Colon (tissue), 2 donors: ENCODE measurements around the gene ARHGEF10L.

ENCODE experiments used
- FAIRE-seq: peaks from 2 replicates; lab custom pipeline; 2012; peaks lifted over from hg19 to GRCh38; lab: Jason Lieb, UNC
- donor health status: control.
- donor health status: control.

The ARHGEF10L gene

GRCh38 chr1:17635811-17636210 lies 96.3 kb downstream of the ARHGEF10L start:
- FAIRE-seq, result no peak

DNA sequence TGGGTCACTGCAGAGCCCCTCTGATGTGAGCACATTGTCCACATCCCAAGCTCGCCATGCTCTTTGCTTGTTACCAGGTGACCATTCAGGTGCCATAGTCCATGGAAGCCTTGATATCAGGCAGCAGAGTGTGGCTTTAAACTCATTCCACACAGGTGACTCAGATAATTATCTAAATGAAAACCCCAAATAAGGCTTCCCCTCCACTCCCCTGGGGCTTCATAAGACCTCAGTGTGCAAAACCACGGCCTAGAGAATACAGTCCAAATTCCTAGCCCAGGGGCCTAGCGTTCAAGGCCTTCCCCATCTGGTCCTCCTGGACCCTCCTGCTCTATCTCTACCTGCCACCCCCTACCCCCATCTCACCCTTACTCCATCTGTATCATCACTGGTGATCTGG lies 97.1 kb downstream of the ARHGEF10L start:
- no peak for FAIRE-seq

DNA sequence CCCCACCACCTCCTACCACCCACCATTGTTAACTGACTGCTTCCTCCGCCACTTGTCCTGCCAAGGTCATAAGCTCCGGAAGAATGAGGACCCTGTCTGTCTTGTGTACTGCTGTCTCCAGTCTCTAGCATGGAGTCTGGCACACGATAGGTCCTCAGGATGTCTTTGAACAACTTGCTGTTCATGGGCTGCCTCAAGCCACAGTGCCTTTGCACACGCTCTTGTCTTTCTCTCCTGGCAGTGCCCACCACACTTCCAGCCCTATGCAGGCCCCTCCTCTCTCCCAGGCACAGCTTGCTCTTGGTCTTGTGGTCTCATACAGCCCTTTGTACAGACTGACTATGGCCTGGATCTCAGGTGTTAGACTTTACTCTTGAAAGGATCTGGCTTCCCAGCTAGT lies 97.6 kb downstream of the ARHGEF10L start:
- no peak for FAIRE-seq

DNA sequence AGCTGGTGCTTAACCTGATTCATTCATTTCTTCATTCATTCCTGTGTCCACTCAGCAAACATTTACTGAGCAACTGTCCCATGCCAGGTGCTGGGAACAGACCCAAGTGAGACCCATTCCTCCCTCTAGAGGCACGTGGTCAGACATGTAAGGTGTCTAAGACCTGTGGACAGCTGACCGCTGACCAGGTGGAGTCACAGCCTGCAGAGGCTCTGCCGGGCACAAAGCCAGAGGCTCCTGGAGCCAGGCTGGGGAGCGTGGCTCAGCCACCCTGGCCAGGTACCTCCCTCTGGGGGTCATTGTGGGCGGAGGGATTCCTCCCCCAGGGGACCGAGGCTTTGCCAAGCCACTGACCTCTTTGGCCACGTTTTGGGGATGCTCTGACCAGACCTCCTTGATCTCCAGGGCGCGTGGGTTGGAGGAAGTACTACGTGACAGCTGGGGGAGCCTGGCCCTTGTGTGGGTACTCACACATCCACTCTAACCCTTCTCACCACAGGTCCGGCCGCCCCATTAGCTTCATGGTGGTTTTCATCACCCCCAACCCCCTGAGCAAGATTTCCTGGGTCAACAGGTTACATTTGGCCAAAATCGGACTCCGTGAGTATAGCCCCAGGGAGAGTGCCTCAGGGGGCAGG lies 100.3 kb downstream of the ARHGEF10L start:
- no peak for FAIRE-seq

GRCh38 chr1:17640393-17640792 lies 100.9 kb downstream of the ARHGEF10L start:
- no peak for FAIRE-seq

DNA sequence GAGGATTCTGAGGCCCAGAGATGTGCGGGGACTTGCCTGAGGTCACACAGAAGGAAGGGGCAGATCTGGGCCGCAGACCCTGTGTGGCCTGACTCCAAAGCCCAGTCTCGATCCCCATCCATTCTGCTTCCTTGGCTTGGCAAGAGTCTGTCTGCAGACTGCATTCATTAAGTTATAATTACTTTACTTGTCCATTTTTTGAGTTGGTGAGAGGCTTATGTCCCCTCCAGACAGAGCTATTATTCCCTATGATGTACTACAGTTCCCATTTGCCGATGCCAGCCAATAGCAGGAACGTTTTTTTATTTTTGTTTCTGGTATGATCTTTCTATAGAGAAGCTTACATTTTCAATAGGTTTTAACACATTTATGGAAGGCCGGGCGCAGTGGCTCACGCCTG lies 101.5 kb downstream of the ARHGEF10L start:
- no peak for FAIRE-seq

DNA sequence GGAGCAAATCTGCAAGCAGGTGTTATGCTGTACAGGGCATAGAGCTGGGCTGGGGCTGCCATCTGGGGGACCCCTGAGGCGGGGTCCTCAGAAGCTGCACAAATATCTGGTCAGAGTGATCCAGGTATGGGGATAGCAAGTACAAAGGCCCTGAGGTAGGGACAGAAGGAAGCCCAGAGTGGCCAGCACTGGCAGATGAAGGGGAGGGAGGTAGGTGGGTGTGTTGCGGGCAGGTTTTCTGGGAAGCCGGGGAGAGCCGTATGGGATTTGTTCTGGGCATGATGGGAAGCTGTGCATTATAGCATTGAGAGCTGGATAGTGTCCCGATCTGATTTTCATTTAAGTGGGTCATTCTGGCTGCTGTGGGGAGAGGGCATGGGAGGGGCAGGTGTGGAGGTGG lies 102.7 kb downstream of the ARHGEF10L start:
- no peak for FAIRE-seq

- no peak for FAIRE-seq
Observed at GRCh38 chr1:17642943-17643342, 103.4 kb downstream of the ARHGEF10L start.

DNA sequence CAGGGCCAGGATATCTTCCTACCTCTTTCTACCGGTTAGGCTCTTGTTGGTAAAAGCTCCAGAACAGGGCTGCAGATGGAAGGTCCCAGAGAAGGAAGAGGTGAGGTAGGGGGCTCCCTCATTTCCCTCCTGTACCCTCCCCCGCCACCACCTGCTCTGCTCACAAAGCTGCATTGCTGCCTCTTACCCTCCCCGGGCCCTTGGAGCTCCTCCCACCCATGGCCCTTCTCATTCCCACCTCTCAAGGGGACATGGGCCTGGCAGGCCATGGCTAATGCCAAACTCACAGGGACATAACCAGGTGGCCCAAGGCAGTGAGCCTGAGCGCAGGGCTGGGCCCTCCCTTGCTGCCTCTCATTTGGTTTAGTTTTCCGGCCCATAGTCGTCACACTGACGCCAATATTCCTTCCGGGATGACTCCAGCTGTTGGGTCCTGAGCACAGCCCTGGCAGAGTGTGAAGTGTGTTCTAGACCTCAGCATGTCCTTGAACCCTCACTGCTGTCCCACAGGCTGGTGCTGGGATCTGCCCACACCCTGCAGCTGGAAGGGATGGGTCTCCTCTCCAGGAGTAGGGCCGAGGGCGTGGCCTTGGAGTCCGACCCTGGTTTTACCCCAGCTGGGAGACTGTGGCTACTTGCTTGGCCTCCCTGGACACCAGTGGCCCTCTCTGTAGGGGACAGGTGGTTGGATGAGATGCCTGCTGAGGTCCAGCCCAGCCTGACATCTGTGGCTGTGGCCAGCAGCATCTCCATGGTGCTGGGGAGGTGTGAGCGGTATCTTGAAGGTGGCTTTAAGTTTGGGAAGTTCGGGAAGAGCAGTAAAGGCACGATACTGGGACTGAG lies 104.6 kb downstream of the ARHGEF10L start:
- no peak for FAIRE-seq

DNA sequence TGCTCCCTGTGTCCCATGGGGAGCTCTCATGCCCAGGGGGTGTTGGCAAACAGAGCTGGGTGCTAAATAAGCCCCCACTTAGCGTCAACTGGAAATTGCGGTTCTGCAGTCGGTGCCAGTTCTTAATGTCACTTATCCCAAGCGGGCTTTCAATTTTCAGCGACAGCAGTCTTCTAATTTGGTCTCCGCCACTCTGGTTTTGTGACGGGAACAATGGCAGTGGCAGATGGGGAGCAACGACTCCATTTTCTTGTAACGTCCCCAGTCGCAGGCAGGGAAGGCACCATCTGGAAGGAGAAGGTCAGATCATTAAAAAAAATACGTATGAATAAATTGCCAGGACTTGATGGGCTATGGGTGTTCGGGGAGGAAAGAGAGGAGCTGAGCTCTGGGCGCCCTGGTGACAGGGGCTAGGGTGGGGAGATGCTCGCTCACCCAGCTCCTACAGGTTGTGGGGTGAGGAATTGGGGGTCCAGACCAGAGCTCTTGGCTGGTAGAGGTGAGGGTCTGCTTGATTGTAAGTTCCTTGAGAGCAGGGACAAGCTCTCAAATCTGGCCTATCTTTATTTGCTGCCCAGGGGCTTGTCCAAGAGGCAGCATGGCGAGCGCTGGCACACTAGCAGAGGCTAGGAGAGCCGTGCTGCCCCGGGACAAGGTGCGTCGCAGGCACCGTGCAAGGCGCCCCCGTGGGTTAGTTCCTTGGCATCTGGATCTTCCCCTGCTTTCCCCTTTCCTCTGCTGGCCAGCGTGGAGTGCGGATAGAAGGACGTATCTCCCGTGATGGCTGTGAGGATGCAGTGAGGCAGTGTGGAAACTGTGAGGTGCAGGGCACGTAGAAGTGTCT lies 105.8 kb downstream of the ARHGEF10L start:
- FAIRE-seq, result no peak

- no peak for FAIRE-seq
Observed at GRCh38 chr1:17646444-17647280, 107.2 kb downstream of the ARHGEF10L start.

- FAIRE-seq, result no peak
Observed at GRCh38 chr1:17648457-17649145, 109.1 kb downstream of the ARHGEF10L start.

GRCh38 chr1:17649371-17650106 lies 110.0 kb downstream of the ARHGEF10L start:
- FAIRE-seq, result no peak

GRCh38 chr1:17653276-17653675 lies 113.8 kb downstream of the ARHGEF10L start:
- FAIRE-seq, result no peak

- FAIRE-seq, result no peak
Observed at GRCh38 chr1:17653728-17654351, 114.3 kb downstream of the ARHGEF10L start.

- no peak for FAIRE-seq
Observed at GRCh38 chr1:17654519-17654918, 115.0 kb downstream of the ARHGEF10L start.

GRCh38 chr1:17655169-17655568 lies 115.7 kb downstream of the ARHGEF10L start:
- no peak for FAIRE-seq

DNA sequence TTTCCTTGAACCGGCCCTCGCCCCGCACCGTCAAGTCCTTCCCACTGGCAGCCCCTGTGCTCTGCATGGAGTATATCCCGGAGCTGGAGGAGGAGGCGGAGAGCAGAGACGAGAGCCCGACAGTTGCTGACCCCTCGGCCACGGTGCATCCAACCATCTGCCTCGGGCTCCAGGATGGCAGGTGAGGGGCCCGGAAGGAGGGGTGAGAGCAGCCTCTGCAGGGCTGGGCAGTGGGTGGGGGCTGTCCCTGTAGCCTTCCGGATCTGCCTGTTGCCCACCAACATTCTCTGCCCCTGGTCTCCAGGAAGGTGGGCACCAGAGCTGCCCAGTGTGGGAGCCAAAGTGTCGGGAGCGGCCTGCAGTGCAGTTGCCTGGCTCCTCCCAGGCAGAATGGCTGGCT lies 116.4 kb downstream of the ARHGEF10L start:
- FAIRE-seq, result no peak

DNA sequence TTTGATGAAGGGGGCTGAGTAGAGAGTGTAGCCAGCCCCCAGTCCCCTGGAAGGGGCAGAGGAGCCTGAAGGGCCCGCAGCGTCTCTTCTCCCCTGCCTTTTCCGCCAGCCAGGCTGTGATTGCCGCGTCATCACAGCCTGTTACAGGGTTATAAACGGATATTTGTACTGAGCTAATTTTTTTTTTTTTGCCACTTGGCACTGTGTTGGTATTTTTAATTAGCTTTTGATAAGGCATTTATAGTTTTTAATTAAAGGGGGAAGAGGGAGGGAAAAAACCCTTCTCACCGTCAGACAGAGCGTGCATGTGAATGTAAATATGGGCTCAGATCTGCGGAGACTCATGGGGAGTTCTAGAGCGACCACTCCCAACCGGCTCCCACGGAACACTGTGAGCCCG lies 117.9 kb downstream of the ARHGEF10L start:
- no peak for FAIRE-seq

DNA sequence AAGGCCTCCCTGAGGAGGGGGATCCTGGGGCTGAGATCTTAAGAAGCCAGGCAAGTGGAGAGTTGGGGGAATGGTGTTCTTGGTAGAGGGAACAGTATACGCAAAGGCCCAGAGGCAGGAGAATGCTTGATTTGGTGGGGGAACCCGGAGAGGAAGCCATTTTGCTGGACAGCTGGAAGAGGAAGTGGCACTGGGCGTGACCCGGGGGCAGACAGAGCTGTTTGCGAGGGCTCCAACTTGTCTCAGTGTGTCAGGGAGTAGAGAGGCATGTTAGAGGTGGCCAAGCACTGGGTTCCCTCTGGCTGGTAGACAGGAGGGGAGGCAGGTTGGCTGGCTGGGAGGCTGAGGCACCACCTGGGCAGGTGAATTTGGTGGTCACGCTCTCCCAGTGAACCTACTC lies 119.3 kb downstream of the ARHGEF10L start:
- FAIRE-seq, result no peak
